GM12878 (cell line): Measurements from ENCODE around the gene PI4KB. TPM values are rescaled to one million over a fixed set of nuclear protein-coding genes. Genes with fewer than 3 reads are reported as not detected.
A peak's percentile ranks its signal among the peaks of the same experiment; 100 is the strongest.

ENCODE experiments used
- BACH1 ChIP-seq: fragments of 450-650 bp; IDR thresholded peaks from 2 replicates; pipeline ENCODE4 v1.6.1; 2017; ENCODE audit warnings: mild to moderate bottlenecking, borderline replicate concordance
- BRCA1 ChIP-seq: IDR thresholded peaks from 2 replicates; pipeline ENCODE4 v1.6.1; 2011; ENCODE audit warnings: low read depth, low read length, improper control_type of control experiment
- CHD4 ChIP-seq: fragments of 200-600 bp; sonication (generic); IDR thresholded peaks from 2 replicates; pipeline ENCODE4 v1.6.1; 2016; ENCODE audit warnings: mild to moderate bottlenecking
- DPF2 ChIP-seq: fragments of 450-650 bp; IDR thresholded peaks from 2 replicates; pipeline ENCODE4 v1.6.1; 2017; ENCODE audit warnings: mild to moderate bottlenecking
- ETV6 ChIP-seq, 2 experiments: fragments of 450-650 bp in 1 of 2; IDR thresholded peaks in 1 of 2; conservative IDR thresholded peaks in 1 of 2; 2 replicates each; pipeline ENCODE4 v1.6.1; 2014; ENCODE audit warnings: antibody characterized with exemption in 1 of 2, borderline replicate concordance in 1 of 2, low read depth in 1 of 2, mild to moderate bottlenecking in 1 of 2, moderate library complexity in 1 of 2
- EZH2 ChIP-seq: IDR thresholded peaks from 2 replicates; pipeline ENCODE4 v1.6.1; 2012; ENCODE audit warnings: low read depth, mild to moderate bottlenecking, control low read depth, inconsistent platforms, low read length, borderline replicate concordance; ENCODE audit not compliant: control insufficient read depth
- FOXK2 ChIP-seq: fragments of 450-650 bp; IDR thresholded peaks from 2 replicates; pipeline ENCODE4 v1.6.1; 2017; ENCODE audit warnings: mild to moderate bottlenecking, moderate library complexity
- FOXM1 ChIP-seq: IDR thresholded peaks from 2 replicates; pipeline ENCODE4 v1.6.1; 2012; ENCODE audit warnings: low read depth, mild to moderate bottlenecking, inconsistent platforms, low read length, moderate library complexity
- HDGF ChIP-seq: fragments of 450-650 bp; IDR thresholded peaks from 2 replicates; pipeline ENCODE4 v1.6.1; 2016; ENCODE audit warnings: antibody characterized with exemption
- IKZF1 ChIP-seq: fragments of 450-650 bp; conservative IDR thresholded peaks from 2 replicates; pipeline ENCODE4 v1.6.1; 2017; ENCODE audit warnings: antibody characterized with exemption, mild to moderate bottlenecking
- IRF4 ChIP-seq: IDR thresholded peaks from 2 replicates; pipeline ENCODE4 v1.6.1; 2011; ENCODE audit warnings: low read depth, low read length
- MTA2 ChIP-seq: fragments of 450-650 bp; IDR thresholded peaks from 2 replicates; pipeline ENCODE4 v1.6.1; 2016; ENCODE audit warnings: low read depth, mild to moderate bottlenecking, moderate library complexity
- RBBP5 ChIP-seq: fragments of 200-600 bp; sonication (generic); conservative IDR thresholded peaks from 2 replicates; pipeline ENCODE4 v1.6.1; 2016
- RFX5 ChIP-seq: IDR thresholded peaks from 2 replicates; pipeline ENCODE4 v1.6.1; 2011; ENCODE audit warnings: low read depth, low read length, improper control_type of control experiment
- RUNX3 ChIP-seq: IDR thresholded peaks from 2 replicates; pipeline ENCODE4 v1.6.1; 2012; ENCODE audit warnings: low read length, inconsistent platforms
- SRF ChIP-seq, 2 experiments: IDR thresholded peaks; 2 replicates each; pipeline ENCODE4 v1.6.1; 2011; ENCODE audit warnings: low read depth in 2 of 2, low read length in 2 of 2, mild to moderate bottlenecking in 1 of 2, moderate library complexity in 1 of 2
- ZNF384 ChIP-seq: IDR thresholded peaks from 2 replicates; pipeline ENCODE4 v1.6.1; 2012; ENCODE audit warnings: low read depth, mild to moderate bottlenecking, low read length, improper control_type of control experiment, borderline replicate concordance
- ZZZ3 ChIP-seq: IDR thresholded peaks from 2 replicates; pipeline ENCODE4 v1.6.1; 2011; ENCODE audit warnings: low read depth; ENCODE audit not compliant: control insufficient read depth, insufficient read length
- polyA plus RNA-seq, 11 experiments: library from polyadenylated mRNA; depleted of rRNA in 4 of 11; unstranded in 6 of 11; stranded (reverse) in 5 of 11; fragments of >200 nt; fragmentation: Nextera tagmentation in 4 of 11; fragmentation: Illumina TruSeq in 1 of 11; extraction: Ambion mirVana in 4 of 11; extraction: Trizol in 1 of 11; gene quantifications; 1 replicate in 1 of 11; 2 replicates in 10 of 11; pipeline versions ENCODE4 v1.2.1 to v1.2.3, GENCODE V29; 2011 to 2016; ENCODE audit warnings: inconsistent platforms in 2 of 11, missing spikeins in 2 of 11, low read depth in 1 of 11
- total RNA-seq, 4 experiments: library from RNA; depleted of rRNA in 3 of 4; stranded (reverse); fragments of >200 nt in 3 of 4; fragmentation: Illumina TruSeq in 1 of 4; extraction: Trizol in 1 of 4; gene quantifications; 2 replicates each; pipeline versions ENCODE4 v1.2.1 to v1.2.3, GENCODE V29; 2013 to 2021
- TF ChIP-seq, protein P1 (sequence below): fragments of 450-650 bp; IDR thresholded peaks from 2 replicates; pipeline ENCODE4 v1.6.1; 2017; ENCODE audit warnings: mild to moderate bottlenecking, moderate library complexity
- TF ChIP-seq, protein P2 (sequence below): IDR thresholded peaks from 2 replicates; pipeline ENCODE4 v1.6.1; 2012; ENCODE audit warnings: low read length, inconsistent platforms
- TF ChIP-seq, protein P3 (sequence below): fragments of 450-650 bp; IDR thresholded peaks from 2 replicates; pipeline ENCODE4 v1.6.1; 2017; ENCODE audit warnings: mild to moderate bottlenecking, moderate library complexity

The PI4KB gene
- total and polyA plus RNA-seq, 10 of the 15 experiments (the other 5 are each of a cell fraction or from before 2014, with no cell fraction given): 3.3 to 88.3 (median 51.7) TPM

DNA sequence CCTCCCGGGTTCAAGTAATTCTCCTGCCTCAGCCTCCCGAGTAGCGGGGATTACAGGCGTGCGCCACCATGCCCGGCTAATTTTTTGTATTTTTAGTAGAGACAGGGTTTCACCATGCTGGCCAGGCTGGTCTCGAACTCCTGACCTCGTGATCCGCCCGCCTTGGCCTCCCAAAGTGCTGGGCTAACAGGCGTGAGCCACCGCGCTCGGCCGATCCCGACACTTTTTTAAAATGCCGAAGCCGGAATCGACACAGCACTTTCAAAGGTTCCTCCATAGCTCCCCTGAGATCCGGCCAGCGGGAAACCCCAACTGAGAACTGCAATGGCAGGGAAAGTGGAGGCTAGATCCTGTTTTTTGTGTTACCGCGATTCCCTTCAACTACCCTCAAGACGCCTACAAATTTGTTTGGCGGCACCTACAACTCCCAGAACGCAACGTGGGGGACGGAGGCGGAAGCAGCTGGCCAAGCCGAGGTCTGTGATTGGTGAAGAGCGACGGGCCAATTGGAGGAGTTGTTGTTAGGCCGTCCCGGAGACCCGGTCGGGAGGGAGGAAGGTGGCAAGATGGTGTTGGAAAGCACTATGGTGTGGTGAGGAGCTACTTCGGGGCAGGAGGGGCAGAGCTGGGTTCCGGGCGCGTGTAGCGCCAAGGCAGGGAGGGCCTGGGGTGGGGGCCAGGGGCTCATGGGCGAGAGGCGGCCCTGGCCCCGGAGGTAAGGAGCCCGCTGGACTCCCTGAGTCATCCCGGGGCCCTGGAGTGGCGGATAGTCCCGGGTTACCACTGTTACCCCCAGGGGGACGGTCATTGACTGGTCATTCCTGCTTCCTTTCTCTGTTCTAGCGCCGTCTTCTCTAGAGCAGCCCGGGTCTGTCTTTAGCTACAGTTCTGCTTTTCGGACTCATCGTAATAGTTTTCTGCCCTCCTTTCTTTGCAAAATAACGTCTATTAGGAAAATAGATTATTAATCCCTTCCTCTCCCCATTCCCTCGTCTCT lies 72.7 kb downstream of the PI4KB start, which contains the start of gene PSMD4 (continued):
- TF ChIP-seq, protein P1, sequence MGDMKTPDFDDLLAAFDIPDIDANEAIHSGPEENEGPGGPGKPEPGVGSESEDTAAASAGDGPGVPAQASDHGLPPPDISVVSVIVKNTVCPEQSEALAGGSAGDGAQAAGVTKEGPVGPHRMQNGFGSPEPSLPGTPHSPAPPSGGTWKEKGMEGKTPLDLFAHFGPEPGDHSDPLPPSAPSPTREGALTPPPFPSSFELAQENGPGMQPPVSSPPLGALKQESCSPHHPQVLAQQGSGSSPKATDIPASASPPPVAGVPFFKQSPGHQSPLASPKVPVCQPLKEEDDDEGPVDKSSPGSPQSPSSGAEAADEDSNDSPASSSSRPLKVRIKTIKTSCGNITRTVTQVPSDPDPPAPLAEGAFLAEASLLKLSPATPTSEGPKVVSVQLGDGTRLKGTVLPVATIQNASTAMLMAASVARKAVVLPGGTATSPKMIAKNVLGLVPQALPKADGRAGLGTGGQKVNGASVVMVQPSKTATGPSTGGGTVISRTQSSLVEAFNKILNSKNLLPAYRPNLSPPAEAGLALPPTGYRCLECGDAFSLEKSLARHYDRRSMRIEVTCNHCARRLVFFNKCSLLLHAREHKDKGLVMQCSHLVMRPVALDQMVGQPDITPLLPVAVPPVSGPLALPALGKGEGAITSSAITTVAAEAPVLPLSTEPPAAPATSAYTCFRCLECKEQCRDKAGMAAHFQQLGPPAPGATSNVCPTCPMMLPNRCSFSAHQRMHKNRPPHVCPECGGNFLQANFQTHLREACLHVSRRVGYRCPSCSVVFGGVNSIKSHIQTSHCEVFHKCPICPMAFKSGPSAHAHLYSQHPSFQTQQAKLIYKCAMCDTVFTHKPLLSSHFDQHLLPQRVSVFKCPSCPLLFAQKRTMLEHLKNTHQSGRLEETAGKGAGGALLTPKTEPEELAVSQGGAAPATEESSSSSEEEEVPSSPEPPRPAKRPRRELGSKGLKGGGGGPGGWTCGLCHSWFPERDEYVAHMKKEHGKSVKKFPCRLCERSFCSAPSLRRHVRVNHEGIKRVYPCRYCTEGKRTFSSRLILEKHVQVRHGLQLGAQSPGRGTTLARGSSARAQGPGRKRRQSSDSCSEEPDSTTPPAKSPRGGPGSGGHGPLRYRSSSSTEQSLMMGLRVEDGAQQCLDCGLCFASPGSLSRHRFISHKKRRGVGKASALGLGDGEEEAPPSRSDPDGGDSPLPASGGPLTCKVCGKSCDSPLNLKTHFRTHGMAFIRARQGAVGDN: no peak
- TF ChIP-seq FOXK2: no peak
- no peak for TF ChIP-seq BRCA1
- peak; percentile 50; the same call in 1 of the 2 replicates for TF ChIP-seq RFX5
- 0 out of 2 replicates have a peak, but pooled peaks have one; percentile 42 for TF ChIP-seq DPF2
- TF ChIP-seq MTA2: no peak
- no peak for TF ChIP-seq ETV6 (conservative IDR thresholded peaks at IDR 0.05 in 1 of 2, IDR thresholded peaks at IDR 0.05 in 1 of 2; ENCODE audit: borderline replicate concordance in 1 of 2, low read depth in 1 of 2)
- TF ChIP-seq EZH2: no peak
- no peak for TF ChIP-seq BACH1
- peak; percentile 45 for TF ChIP-seq RUNX3
- TF ChIP-seq RBBP5: no peak
- no peak for TF ChIP-seq SRF (IDR thresholded peaks at IDR 0.05; ENCODE audit: low read depth in 2 of 2, low read length in 2 of 2)
- TF ChIP-seq IRF4: no peak
- no peak for TF ChIP-seq CHD4
- TF ChIP-seq ZNF384: no peak
- TF ChIP-seq FOXM1: no peak
- TF ChIP-seq, protein P2, sequence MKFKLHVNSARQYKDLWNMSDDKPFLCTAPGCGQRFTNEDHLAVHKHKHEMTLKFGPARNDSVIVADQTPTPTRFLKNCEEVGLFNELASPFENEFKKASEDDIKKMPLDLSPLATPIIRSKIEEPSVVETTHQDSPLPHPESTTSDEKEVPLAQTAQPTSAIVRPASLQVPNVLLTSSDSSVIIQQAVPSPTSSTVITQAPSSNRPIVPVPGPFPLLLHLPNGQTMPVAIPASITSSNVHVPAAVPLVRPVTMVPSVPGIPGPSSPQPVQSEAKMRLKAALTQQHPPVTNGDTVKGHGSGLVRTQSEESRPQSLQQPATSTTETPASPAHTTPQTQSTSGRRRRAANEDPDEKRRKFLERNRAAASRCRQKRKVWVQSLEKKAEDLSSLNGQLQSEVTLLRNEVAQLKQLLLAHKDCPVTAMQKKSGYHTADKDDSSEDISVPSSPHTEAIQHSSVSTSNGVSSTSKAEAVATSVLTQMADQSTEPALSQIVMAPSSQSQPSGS: no peak
- no peak for TF ChIP-seq ZZZ3
- TF ChIP-seq IKZF1: peak; percentile 94
- peak; percentile 84 for TF ChIP-seq HDGF
- TF ChIP-seq, protein P3, sequence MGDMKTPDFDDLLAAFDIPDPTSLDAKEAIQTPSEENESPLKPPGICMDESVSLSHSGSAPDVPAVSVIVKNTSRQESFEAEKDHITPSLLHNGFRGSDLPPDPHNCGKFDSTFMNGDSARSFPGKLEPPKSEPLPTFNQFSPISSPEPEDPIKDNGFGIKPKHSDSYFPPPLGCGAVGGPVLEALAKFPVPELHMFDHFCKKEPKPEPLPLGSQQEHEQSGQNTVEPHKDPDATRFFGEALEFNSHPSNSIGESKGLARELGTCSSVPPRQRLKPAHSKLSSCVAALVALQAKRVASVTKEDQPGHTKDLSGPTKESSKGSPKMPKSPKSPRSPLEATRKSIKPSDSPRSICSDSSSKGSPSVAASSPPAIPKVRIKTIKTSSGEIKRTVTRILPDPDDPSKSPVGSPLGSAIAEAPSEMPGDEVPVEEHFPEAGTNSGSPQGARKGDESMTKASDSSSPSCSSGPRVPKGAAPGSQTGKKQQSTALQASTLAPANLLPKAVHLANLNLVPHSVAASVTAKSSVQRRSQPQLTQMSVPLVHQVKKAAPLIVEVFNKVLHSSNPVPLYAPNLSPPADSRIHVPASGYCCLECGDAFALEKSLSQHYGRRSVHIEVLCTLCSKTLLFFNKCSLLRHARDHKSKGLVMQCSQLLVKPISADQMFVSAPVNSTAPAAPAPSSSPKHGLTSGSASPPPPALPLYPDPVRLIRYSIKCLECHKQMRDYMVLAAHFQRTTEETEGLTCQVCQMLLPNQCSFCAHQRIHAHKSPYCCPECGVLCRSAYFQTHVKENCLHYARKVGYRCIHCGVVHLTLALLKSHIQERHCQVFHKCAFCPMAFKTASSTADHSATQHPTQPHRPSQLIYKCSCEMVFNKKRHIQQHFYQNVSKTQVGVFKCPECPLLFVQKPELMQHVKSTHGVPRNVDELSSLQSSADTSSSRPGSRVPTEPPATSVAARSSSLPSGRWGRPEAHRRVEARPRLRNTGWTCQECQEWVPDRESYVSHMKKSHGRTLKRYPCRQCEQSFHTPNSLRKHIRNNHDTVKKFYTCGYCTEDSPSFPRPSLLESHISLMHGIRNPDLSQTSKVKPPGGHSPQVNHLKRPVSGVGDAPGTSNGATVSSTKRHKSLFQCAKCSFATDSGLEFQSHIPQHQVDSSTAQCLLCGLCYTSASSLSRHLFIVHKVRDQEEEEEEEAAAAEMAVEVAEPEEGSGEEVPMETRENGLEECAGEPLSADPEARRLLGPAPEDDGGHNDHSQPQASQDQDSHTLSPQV: no peak
